B cell (primary cell): ENCODE measurements around the gene HCST. TPM values are rescaled to one million over a fixed set of nuclear protein-coding genes. Genes with fewer than 3 reads are reported as not detected.

Experiments used
- ATAC-seq: fragments of 200-7000 bp; cut with Tn5 transposase; one replicate; pipeline ENCODE4 v1.10.0; 2021; ENCODE audit warnings: low read depth, mild to moderate bottlenecking, moderate number of reproducible peaks, moderate library complexity
- CTCF ChIA-PET: fragments of 350-600 bp; sonication (Branson Sonifier 250); formaldehyde crosslinking; loops from one replicate; lab custom pipeline; 2021; ENCODE audit warnings: antibody characterized with exemption, inconsistent platforms; lab: Charles Lee
- POLR2A ChIA-PET: fragments of 350-600 bp; sonication (Branson Sonifier 250); formaldehyde crosslinking; loops from one replicate; lab custom pipeline; 2021; ENCODE audit warnings: antibody characterized with exemption; lab: Charles Lee
- DNase-seq: peaks from one replicate; pipeline ENCODE4 v3.0.0; 2013
- H2AFZ ChIP-seq: 2 replicates; pipeline ENCODE4 v1.6.1; 2012; ENCODE audit warnings: mild to moderate bottlenecking, low read depth, low read length; ENCODE audit not compliant: insufficient read depth, poor library complexity, severe bottlenecking
- H3K27ac ChIP-seq, 2 donors: 1 replicate in 1 of 2; 2 replicates in 1 of 2; pipeline ENCODE4 v1.5.1; 2012 to 2013; ENCODE audit warnings: low read length in 2 of 2, mild to moderate bottlenecking in 2 of 2, moderate library complexity in 1 of 2
- H3K27me3 ChIP-seq, 4 experiments: fragments of 200-600 bp in 1 of 4; sonication (generic) in 1 of 4; replicated peaks in 1 of 4; 1 replicate in 2 of 4; 2 replicates in 2 of 4; pipeline versions ENCODE4 v1.6.1 to v1.7.0; 2013 to 2016; ENCODE audit warnings: low read length in 3 of 4, mild to moderate bottlenecking in 2 of 4, mixed read lengths in 1 of 4, moderate library complexity in 1 of 4; ENCODE audit not compliant: insufficient read depth in 4 of 4, control insufficient read depth in 3 of 4; ENCODE audit errors: control extremely low read depth in 1 of 4
- H3K36me3 ChIP-seq, 2 experiments: replicated peaks in 1 of 2; 1 replicate in 1 of 2; 2 replicates in 1 of 2; pipeline versions ENCODE4 v1.6.1 to v1.7.1; 2013; ENCODE audit warnings: low read length in 1 of 2; ENCODE audit not compliant: insufficient read depth in 2 of 2, control insufficient read depth in 1 of 2; ENCODE audit errors: control extremely low read depth in 1 of 2, extremely low read depth in 1 of 2
- H3K4me1 ChIP-seq, 2 donors: fragments of 200-600 bp in 1 of 2; sonication (generic) in 1 of 2; 1 replicate in 1 of 2; 2 replicates in 1 of 2; pipeline versions ENCODE4 v1.5.1 to v1.6.1; 2013 to 2017; ENCODE audit warnings: low read length in 2 of 2; ENCODE audit not compliant: control insufficient read depth in 2 of 2, insufficient read depth in 2 of 2
- H3K4me2 ChIP-seq: replicated peaks from 2 replicates; pipeline ENCODE3; 2012; ENCODE audit warnings: mild to moderate bottlenecking, low read depth, low read length; ENCODE audit not compliant: poor library complexity, severe bottlenecking
- H3K4me3 ChIP-seq, 5 experiments: fragments of 200-600 bp in 1 of 5; sonication (generic) in 1 of 5; 1 replicate in 3 of 5; 2 replicates in 2 of 5; pipeline versions ENCODE4 v1.5.1 to v1.7.0; 2011 to 2016; ENCODE audit warnings: low read length in 4 of 5, mild to moderate bottlenecking in 4 of 5, low read depth in 2 of 5, control low read depth in 1 of 5, moderate library complexity in 1 of 5; ENCODE audit not compliant: insufficient read depth in 1 of 5; ENCODE audit errors: control extremely low read depth in 1 of 5, extremely low read depth in 1 of 5
- H3K79me2 ChIP-seq: fragments of 200-600 bp; sonication (generic); one replicate; pipeline ENCODE4 v1.6.0; 2016; ENCODE audit warnings: low read length; ENCODE audit not compliant: control insufficient read depth, insufficient read depth
- H3K9ac ChIP-seq: fragments of 200-600 bp; sonication (generic); 2 replicates; pipeline ENCODE4 v1.6.1; 2017; ENCODE audit warnings: mild to moderate bottlenecking, low read length, moderate library complexity
- H3K9me3 ChIP-seq, 3 donors: one replicate each; pipeline versions ENCODE4 v1.6.1 to v1.7.1; 2013; ENCODE audit warnings: low read length in 2 of 3; ENCODE audit not compliant: control insufficient read depth in 2 of 3, insufficient read depth in 1 of 3; ENCODE audit errors: control extremely low read depth in 1 of 3
- H4K20me1 ChIP-seq: 2 replicates; pipeline ENCODE4 v1.6.0; 2012; ENCODE audit warnings: mild to moderate bottlenecking, low read length; ENCODE audit not compliant: insufficient read depth, control insufficient read depth, poor library complexity, severe bottlenecking
- H3K27ac Mint-ChIP-seq: one replicate; pipeline ENCODE4 v1.8.0; 2021; ENCODE audit warnings: mixed read lengths
- H3K27me3 Mint-ChIP-seq: one replicate; pipeline ENCODE4 v1.8.0; 2021; ENCODE audit warnings: mixed read lengths
- H3K4me1 Mint-ChIP-seq: one replicate; pipeline ENCODE4 v1.8.0; 2021; ENCODE audit warnings: mixed read lengths
- H3K4me3 Mint-ChIP-seq: one replicate; pipeline ENCODE4 v1.8.0; 2021; ENCODE audit warnings: mixed read lengths
- H3K9me3 Mint-ChIP-seq: one replicate; pipeline ENCODE4 v1.8.0; 2022; ENCODE audit warnings: mixed read lengths; ENCODE audit not compliant: insufficient read depth
- EZH2 ChIP-seq: IDR thresholded peaks from 2 replicates; pipeline ENCODE4 v1.6.1; 2012; ENCODE audit warnings: borderline replicate concordance, low read depth, mild to moderate bottlenecking, moderate library complexity, low read length; ENCODE audit not compliant: insufficient read depth, poor library complexity, severe bottlenecking
- WGBS: methylation state at CpG from one replicate; pipeline ENCODE4 v1.1.5; 2013; ENCODE audit warnings: missing lambda C conversion rate; ENCODE audit not compliant: insufficient coverage; 5-methylcytosine and 5-hydroxymethylcytosine counted together
- intact Hi-C: fragments of 100-400 bp; cut with micrococcal nuclease; formaldehyde crosslinking; loops from one replicate; pipeline ENCODE4 v1.10.0; 2022
- polyA plus RNA-seq: library from polyadenylated mRNA; depleted of rRNA; stranded (reverse); fragments of >200 nt; gene quantifications from 2 replicates; pipeline ENCODE4 v1.2.3, GENCODE V29; 2012
- total RNA-seq, 2 donors: library from RNA; stranded (reverse); fragments of 120-200 nt in 1 of 2; gene quantifications; 1 replicate in 1 of 2; 2 replicates in 1 of 2; pipeline versions ENCODE4 v1.2.3 to v1.2.4, GENCODE V29; 2013 to 2022
- TF ChIP-seq, protein P1 (sequence below): fragments of 200-600 bp; IDR thresholded peaks from one replicate; pipeline ENCODE4 v1.8.0; 2022; ENCODE audit warnings: antibody characterized with exemption, mild to moderate bottlenecking

The HCST gene
- total and polyA plus RNA-seq, 2 donors (not counting 1 experiment from before 2014, with no cell fraction given) = 4.8 to 40.6 TPM

DNA sequence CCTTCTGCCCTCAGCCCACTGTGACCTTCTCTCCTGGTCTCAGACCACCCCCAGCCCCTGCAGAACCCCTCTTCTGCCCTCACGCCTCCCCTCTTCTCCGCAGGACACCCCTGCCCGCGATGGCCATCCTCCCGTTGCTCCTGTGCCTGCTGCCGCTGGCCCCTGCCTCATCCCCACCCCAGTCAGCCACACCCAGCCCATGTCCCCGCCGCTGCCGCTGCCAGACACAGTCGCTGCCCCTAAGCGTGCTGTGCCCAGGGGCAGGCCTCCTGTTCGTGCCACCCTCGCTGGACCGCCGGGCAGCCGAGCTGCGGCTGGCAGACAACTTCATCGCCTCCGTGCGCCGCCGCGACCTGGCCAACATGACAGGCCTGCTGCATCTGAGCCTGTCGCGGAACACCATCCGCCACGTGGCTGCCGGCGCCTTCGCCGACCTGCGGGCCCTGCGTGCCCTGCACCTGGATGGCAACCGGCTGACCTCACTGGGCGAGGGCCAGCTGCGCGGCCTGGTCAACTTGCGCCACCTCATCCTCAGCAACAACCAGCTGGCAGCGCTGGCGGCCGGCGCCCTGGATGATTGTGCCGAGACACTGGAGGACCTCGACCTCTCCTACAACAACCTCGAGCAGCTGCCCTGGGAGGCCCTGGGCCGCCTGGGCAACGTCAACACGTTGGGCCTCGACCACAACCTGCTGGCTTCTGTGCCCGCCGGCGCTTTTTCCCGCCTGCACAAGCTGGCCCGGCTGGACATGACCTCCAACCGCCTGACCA is 37.2 kb downstream of the HCST start:
- WGBS = 96% methylated on average over 55 of the region's 55 CpGs
- DNase-seq = no peak
- H3K27me3 ChIP-seq = peaks cover 0 to 16% (median 3%) of the 10 kb centered on the region in 4 experiments
- TF ChIP-seq, protein P1, sequence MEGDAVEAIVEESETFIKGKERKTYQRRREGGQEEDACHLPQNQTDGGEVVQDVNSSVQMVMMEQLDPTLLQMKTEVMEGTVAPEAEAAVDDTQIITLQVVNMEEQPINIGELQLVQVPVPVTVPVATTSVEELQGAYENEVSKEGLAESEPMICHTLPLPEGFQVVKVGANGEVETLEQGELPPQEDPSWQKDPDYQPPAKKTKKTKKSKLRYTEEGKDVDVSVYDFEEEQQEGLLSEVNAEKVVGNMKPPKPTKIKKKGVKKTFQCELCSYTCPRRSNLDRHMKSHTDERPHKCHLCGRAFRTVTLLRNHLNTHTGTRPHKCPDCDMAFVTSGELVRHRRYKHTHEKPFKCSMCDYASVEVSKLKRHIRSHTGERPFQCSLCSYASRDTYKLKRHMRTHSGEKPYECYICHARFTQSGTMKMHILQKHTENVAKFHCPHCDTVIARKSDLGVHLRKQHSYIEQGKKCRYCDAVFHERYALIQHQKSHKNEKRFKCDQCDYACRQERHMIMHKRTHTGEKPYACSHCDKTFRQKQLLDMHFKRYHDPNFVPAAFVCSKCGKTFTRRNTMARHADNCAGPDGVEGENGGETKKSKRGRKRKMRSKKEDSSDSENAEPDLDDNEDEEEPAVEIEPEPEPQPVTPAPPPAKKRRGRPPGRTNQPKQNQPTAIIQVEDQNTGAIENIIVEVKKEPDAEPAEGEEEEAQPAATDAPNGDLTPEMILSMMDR = no peak
- no peak for TF ChIP-seq EZH2
- ATAC-seq = no peak
- no peak overlapping the region for H3K27ac ChIP-seq
- H3K4me3 Mint-ChIP-seq = no peak overlapping the region
- peaks cover 16 to 19% of the 10 kb centered on the region in 2 donors for H3K4me1 ChIP-seq
- no peaks in the 10 kb centered on the region for H3K9me3 ChIP-seq
- H3K27me3 Mint-ChIP-seq = peaks cover 22% of the 10 kb centered on the region
- H3K79me2 ChIP-seq = no peaks in the 10 kb centered on the region
- no peak overlapping the region for H3K4me2 ChIP-seq
- no peak overlapping the region for H3K4me3 ChIP-seq
- H3K36me3 ChIP-seq = no peaks in the 10 kb centered on the region
- no peak overlapping the region for H2AFZ ChIP-seq
- intact Hi-C loops = no loop called here
- no peak overlapping the region for H3K9ac ChIP-seq
- H3K4me1 Mint-ChIP-seq = peaks cover 22% of the 10 kb centered on the region
- H3K9me3 Mint-ChIP-seq = no peaks in the 10 kb centered on the region
- ChIA-PET POLR2A (no interaction called here), CTCF (no interaction called here)
- H3K27ac Mint-ChIP-seq = no peak overlapping the region
- no peaks in the 10 kb centered on the region for H4K20me1 ChIP-seq

DNA sequence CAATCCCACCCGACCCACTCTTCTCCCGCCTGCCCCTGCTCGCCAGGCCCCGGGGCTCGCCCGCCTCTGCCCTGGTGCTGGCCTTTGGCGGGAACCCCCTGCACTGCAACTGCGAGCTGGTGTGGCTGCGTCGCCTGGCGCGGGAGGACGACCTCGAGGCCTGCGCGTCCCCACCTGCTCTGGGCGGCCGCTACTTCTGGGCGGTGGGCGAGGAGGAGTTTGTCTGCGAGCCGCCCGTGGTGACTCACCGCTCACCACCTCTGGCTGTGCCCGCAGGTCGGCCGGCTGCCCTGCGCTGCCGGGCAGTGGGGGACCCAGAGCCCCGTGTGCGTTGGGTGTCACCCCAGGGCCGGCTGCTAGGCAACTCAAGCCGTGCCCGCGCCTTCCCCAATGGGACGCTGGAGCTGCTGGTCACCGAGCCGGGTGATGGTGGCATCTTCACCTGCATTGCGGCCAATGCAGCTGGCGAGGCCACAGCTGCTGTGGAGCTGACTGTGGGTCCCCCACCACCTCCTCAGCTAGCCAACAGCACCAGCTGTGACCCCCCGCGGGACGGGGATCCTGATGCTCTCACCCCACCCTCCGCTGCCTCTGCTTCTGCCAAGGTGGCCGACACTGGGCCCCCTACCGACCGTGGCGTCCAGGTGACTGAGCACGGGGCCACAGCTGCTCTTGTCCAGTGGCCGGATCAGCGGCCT is 37.9 kb downstream of the HCST start:
- TF ChIP-seq, protein P1 = no peak
- TF ChIP-seq EZH2 = no peak
- Histone ChIP-seq H3K27ac (no peak overlapping the region), H3K79me2 (no peaks in the 10 kb centered on the region), H3K4me1 (peaks cover 16 to 19% of the 10 kb centered on the region in 2 donors), H3K4me2 (no peak overlapping the region), H2AFZ (no peak overlapping the region), H4K20me1 (no peaks in the 10 kb centered on the region), H3K4me3 (no peak overlapping the region), H3K9ac (no peak overlapping the region), H3K9me3 (no peaks in the 10 kb centered on the region), H3K27me3 (peaks cover 0 to 13% (median 3%) of the 10 kb centered on the region in 4 experiments), H3K36me3 (no peaks in the 10 kb centered on the region)
- ChIA-PET POLR2A (no interaction called here), CTCF (no interaction called here)
- ATAC-seq (no peak), DNase-seq (no peak)
- intact Hi-C loops = no loop called here
- H3K27me3 Mint-ChIP-seq = peaks cover 22% of the 10 kb centered on the region
- peaks cover 22% of the 10 kb centered on the region for H3K4me1 Mint-ChIP-seq
- WGBS = 97% methylated on average over 51 of the region's 51 CpGs
- no peak overlapping the region for H3K27ac Mint-ChIP-seq
- no peak overlapping the region for H3K4me3 Mint-ChIP-seq
- H3K9me3 Mint-ChIP-seq = no peaks in the 10 kb centered on the region
